Kidney (tissue), 14 donors: ENCODE data around the gene AIF1L. TPM values are rescaled to one million over a fixed set of nuclear protein-coding genes. Genes with fewer than 3 reads are reported as not detected.

Experiments
- DNase-seq, 5 donors: peaks; one replicate each; pipeline ENCODE4 v3.0.0-alpha.2; 2013 to 2020
- FAIRE-seq: peaks from 2 replicates; lab custom pipeline; 2012; peaks lifted over from hg19 to GRCh38; lab: Jason Lieb, UNC
- H3K27ac ChIP-seq, 2 donors: one replicate each; pipeline ENCODE4 v1.7.0; 2013; ENCODE audit warnings: low read depth in 2 of 2, low read length in 2 of 2, inconsistent platforms in 1 of 2
- H3K27me3 ChIP-seq: one replicate; pipeline ENCODE4 v1.7.1; 2013; ENCODE audit warnings: low read length, inconsistent platforms; ENCODE audit not compliant: control insufficient read depth, insufficient read depth
- H3K36me3 ChIP-seq, 3 donors: one replicate each; pipeline versions ENCODE4 v1.7.0 to v1.7.1; 2013; ENCODE audit warnings: low read length in 3 of 3, control low read depth in 1 of 3, inconsistent platforms in 1 of 3; ENCODE audit not compliant: insufficient read depth in 3 of 3, control insufficient read depth in 2 of 3
- H3K4me1 ChIP-seq, 3 donors: one replicate each; pipeline versions ENCODE4 v1.7.0 to v1.7.1; 2013; ENCODE audit warnings: low read length in 3 of 3, inconsistent platforms in 1 of 3, low read depth in 1 of 3; ENCODE audit not compliant: control insufficient read depth in 2 of 3, insufficient read depth in 2 of 3
- H3K4me3 ChIP-seq, 3 donors: one replicate each; pipeline versions ENCODE4 v1.7.0 to v1.8.1; 2013; ENCODE audit warnings: low read length in 3 of 3, control low read depth in 1 of 3, inconsistent platforms in 1 of 3
- H3K9ac ChIP-seq, 3 donors: one replicate each; pipeline versions ENCODE4 v1.7.0 to v1.7.1; 2013; ENCODE audit warnings: low read length in 3 of 3, control low read depth in 1 of 3, inconsistent platforms in 1 of 3
- H3K9me3 ChIP-seq, 3 donors: one replicate each; pipeline versions ENCODE4 v1.7.0 to v1.7.1; 2013; ENCODE audit warnings: low read length in 3 of 3, control low read depth in 1 of 3, inconsistent platforms in 1 of 3; ENCODE audit not compliant: control insufficient read depth in 2 of 3, insufficient read depth in 1 of 3
- intact Hi-C: fragments of 100-400 bp; cut with DNase I; formaldehyde crosslinking; loops from one replicate; pipeline ENCODE4 v1.11.1; 2022
- polyA plus RNA-seq: library from polyadenylated mRNA; stranded (reverse); fragments of 350-450 nt; fragmentation: Illumina TruSeq; extraction: RNeasy Lipid Tissue Mini Kit (QIAGEN cat#74804); gene quantifications from one replicate; pipeline ENCODE4 v1.2.3, GENCODE V29; 2014; ENCODE audit warnings: low read depth, low replicate concordance; ENCODE audit not compliant: insufficient read depth
- total RNA-seq: library from RNA; stranded (reverse); fragmentation: NEBNext Ultra II Directional; extraction: Animal tissue kit (Norgen Biotek cat#: 25700); gene quantifications from one replicate; pipeline ENCODE4 v1.2.1, GENCODE V29; 2021
- TF ChIP-seq, protein P1 (sequence below): IDR thresholded peaks from 3 replicates; pipeline ENCODE4 v1.5.1; 2012; ENCODE audit warnings: mild to moderate bottlenecking, moderate library complexity, borderline replicate concordance; ENCODE audit not compliant: insufficient read depth; ENCODE audit errors: extremely low read depth
- donor health status: control.
- donor health status: control.
- donor health status: control.
- donor health status: control.
- donor health status: control.
- donor health status: DM: yes; HTN: yes; CAD: no.
- donor health status: Normal renal cell carcinoma (clear cell type).

The AIF1L gene
- total and polyA plus RNA-seq, 2 donors from 2014 or later: 397 to 439 TPM

DNA sequence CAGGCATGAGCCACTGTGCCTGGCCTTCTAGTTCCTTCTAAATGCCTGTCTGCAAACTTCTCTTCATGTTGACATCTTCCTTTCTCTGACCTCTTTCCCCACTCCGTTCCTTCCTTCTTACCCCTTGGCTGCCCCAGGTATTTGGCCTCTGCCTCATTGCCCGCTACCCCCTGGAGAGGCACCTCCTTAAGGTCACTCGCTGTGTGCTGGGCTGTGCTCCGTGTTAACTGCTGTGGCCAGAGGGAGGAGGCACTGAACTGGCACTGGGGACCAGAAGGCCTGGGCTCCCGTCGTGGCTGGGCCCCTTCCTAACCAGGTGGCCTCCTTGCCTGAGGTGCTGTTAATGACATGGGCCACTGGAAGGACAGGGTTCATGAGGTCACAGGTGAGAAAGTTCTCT lies 48.0 kb upstream of the AIF1L start:
- intact Hi-C loops: loop anchor here (10.0 kb wide), 1 partner anchor 344 kb away; no protein-coding TSS in a partner anchor
- DNase-seq: peak in 1 of 5 donors; percentile 34
- Histone ChIP-seq H3K36me3 (no peaks in the 10 kb centered on the region), H3K9ac (no peak overlapping the region), H3K4me3 (no peak overlapping the region), H3K9me3 (no peaks in the 10 kb centered on the region), H3K4me1 (peaks cover 0 to 2% (median 0%) of the 10 kb centered on the region in 3 donors), H3K27me3 (no peaks in the 10 kb centered on the region), H3K27ac (no peak overlapping the region)
- TF ChIP-seq, protein P1, sequence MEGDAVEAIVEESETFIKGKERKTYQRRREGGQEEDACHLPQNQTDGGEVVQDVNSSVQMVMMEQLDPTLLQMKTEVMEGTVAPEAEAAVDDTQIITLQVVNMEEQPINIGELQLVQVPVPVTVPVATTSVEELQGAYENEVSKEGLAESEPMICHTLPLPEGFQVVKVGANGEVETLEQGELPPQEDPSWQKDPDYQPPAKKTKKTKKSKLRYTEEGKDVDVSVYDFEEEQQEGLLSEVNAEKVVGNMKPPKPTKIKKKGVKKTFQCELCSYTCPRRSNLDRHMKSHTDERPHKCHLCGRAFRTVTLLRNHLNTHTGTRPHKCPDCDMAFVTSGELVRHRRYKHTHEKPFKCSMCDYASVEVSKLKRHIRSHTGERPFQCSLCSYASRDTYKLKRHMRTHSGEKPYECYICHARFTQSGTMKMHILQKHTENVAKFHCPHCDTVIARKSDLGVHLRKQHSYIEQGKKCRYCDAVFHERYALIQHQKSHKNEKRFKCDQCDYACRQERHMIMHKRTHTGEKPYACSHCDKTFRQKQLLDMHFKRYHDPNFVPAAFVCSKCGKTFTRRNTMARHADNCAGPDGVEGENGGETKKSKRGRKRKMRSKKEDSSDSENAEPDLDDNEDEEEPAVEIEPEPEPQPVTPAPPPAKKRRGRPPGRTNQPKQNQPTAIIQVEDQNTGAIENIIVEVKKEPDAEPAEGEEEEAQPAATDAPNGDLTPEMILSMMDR: no peak
- FAIRE-seq: no peak

DNA sequence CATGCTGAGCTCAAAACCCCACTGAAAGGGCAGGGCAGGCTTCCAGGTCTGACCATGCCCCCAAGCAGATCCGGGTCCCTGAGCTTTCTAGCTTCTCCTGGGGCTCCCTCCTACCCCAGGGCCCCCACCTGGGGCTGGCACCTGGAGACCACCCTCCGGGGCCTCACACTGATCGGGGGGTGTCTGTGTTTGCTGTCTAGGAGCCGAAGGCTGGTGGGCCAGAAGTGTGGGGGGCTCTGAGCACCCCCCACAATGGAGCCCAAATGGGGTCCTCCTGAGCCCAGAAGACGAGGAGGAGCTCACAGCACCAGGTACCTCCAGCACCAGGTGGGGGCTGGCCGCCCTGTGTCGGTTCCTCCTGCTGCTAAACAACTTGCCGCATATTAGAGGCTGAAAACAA lies 47.5 kb upstream of the AIF1L start:
- no peak for FAIRE-seq
- H3K4me3 ChIP-seq: no peak overlapping the region

DNA sequence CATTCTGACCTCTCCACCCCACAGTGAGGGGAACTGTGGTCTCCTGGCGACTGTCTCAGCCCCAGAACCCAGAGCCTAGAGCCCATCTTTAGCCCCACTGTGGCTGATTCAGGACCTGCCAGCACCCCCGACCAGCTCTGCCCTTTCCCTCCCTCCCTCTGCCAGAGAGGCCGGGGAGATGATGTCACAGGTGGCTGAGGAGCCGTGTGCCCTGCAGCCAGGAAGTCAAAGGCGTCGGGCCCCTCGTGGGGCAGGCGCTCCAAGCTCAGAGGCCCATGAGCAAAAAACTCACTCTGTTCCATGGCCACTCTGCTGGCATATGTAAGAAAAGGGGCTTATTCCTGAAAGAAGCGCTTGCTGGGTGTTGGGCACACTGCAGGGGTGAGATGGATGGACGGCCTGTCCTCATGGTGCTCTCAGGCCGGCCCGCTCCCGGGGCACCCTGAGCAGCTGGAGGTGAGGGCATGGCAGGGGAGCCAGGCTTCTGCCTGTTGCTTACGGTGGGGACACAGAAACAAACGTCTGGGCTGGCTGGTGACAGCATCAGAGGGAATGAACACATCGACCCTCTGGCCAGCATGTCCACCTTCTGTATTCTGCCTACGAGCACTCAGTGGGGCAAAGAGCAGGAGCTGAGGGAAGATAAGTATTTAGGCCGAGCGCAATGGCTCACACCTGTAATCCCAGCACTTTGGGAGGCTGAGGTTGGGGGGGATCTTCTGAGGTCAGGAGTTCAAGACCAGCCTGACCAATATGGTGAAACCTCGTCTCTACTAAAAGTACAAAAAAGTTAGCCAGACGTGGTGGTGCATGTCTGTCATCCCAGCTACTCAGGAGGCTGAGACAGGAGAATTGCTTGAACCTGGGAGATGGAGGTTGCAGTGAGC lies 46.3 kb upstream of the AIF1L start:
- H3K4me3 ChIP-seq: no peak overlapping the region
- peaks cover 0 to 2% (median 0%) of the 10 kb centered on the region in 3 donors for H3K4me1 ChIP-seq
- intact Hi-C loops: loop anchor here (10.0 kb wide), 1 partner anchor 345 kb away; no protein-coding TSS in a partner anchor
- H3K9ac ChIP-seq: no peak overlapping the region
- DNase-seq (peak in 2 of 5 donors; percentile 42 to 54), FAIRE-seq (no peak)
- no peaks in the 10 kb centered on the region for H3K36me3 ChIP-seq
- TF ChIP-seq, protein P1: no peak
- H3K9me3 ChIP-seq: no peaks in the 10 kb centered on the region
- H3K27ac ChIP-seq: no peak overlapping the region
- H3K27me3 ChIP-seq: no peaks in the 10 kb centered on the region

More for the DNA sequence above, 47.5 kb upstream of the AIF1L start:
- TF ChIP-seq, protein P1: no peak
- Histone ChIP-seq H3K36me3 (no peaks in the 10 kb centered on the region), H3K4me1 (peaks cover 0 to 2% (median 0%) of the 10 kb centered on the region in 3 donors), H3K27ac (no peak overlapping the region), H3K9me3 (no peaks in the 10 kb centered on the region), H3K9ac (no peak overlapping the region), H3K27me3 (no peaks in the 10 kb centered on the region)
- intact Hi-C loops: loop anchor here (10.0 kb wide), 1 partner anchor 344 kb away; no protein-coding TSS in a partner anchor
- no peak for DNase-seq
